A549 (cell line): ENCODE data around the gene PFDN1.

ENCODE experiments used
- NR3C1 ChIP-seq: fragments of >200 bp; sonication (Bioruptor Twin); formaldehyde crosslinking; IDR thresholded peaks from 3 replicates; pipeline ENCODE4 v1.6.1; 2017
- RAD21 ChIP-seq, 2 experiments: fragments of >200 bp in 1 of 2; sonication (Bioruptor Twin) in 1 of 2; formaldehyde crosslinking in 1 of 2; IDR thresholded peaks in 1 of 2; conservative IDR thresholded peaks in 1 of 2; 2 replicates in 1 of 2; 3 replicates in 1 of 2; pipeline ENCODE4 v1.6.1; 2012 to 2018; ENCODE audit warnings: inconsistent platforms in 1 of 2
- REST ChIP-seq: fragments of 200-600 bp; sonication (generic); IDR thresholded peaks from 2 replicates; pipeline ENCODE4 v1.6.1; 2016; ENCODE audit warnings: antibody characterized with exemption, mild to moderate bottlenecking, moderate library complexity
- TF ChIP-seq, protein P1 (sequence below): IDR thresholded peaks from 2 replicates; pipeline ENCODE4 v1.6.1; 2012; ENCODE audit warnings: low read depth, borderline replicate concordance
- TF ChIP-seq, protein P2 (sequence below): fragments of >200 bp; sonication (Bioruptor Twin); formaldehyde crosslinking; IDR thresholded peaks from 3 replicates; pipeline ENCODE4 v1.5.1; 2016

GRCh38 chr5:140328036-140328764 is 25.3 kb upstream of the PFDN1 start:
- TF ChIP-seq REST (no peak), RAD21 (conservative IDR thresholded peaks at IDR 0.05 in 1 of 2, IDR thresholded peaks at IDR 0.05 in 1 of 2) (no peak), NR3C1 (no peak)
- TF ChIP-seq, protein P1, sequence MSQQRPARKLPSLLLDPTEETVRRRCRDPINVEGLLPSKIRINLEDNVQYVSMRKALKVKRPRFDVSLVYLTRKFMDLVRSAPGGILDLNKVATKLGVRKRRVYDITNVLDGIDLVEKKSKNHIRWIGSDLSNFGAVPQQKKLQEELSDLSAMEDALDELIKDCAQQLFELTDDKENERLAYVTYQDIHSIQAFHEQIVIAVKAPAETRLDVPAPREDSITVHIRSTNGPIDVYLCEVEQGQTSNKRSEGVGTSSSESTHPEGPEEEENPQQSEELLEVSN: no peak
- TF ChIP-seq, protein P2, sequence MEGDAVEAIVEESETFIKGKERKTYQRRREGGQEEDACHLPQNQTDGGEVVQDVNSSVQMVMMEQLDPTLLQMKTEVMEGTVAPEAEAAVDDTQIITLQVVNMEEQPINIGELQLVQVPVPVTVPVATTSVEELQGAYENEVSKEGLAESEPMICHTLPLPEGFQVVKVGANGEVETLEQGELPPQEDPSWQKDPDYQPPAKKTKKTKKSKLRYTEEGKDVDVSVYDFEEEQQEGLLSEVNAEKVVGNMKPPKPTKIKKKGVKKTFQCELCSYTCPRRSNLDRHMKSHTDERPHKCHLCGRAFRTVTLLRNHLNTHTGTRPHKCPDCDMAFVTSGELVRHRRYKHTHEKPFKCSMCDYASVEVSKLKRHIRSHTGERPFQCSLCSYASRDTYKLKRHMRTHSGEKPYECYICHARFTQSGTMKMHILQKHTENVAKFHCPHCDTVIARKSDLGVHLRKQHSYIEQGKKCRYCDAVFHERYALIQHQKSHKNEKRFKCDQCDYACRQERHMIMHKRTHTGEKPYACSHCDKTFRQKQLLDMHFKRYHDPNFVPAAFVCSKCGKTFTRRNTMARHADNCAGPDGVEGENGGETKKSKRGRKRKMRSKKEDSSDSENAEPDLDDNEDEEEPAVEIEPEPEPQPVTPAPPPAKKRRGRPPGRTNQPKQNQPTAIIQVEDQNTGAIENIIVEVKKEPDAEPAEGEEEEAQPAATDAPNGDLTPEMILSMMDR: no peak
